OCI-LY3 (cell line): ENCODE results near the gene ZNF184.

Experiments
- CTCF ChIP-seq: fragments of 200-600, 300-600 bp; sonication (generic); IDR thresholded peaks from 2 replicates; pipeline ENCODE4 v1.5.1; 2014; ENCODE audit warnings: antibody characterized with exemption, low read length, low read depth
- EZH2phosphoT487 ChIP-seq: fragments of 200-600 bp; shearing (Covaris generic); IDR thresholded peaks from 2 replicates; pipeline ENCODE4 v1.6.1; 2018; ENCODE audit warnings: antibody characterized with exemption, mixed run types, low read depth

- TF ChIP-seq CTCF: no peak
- no peak for TF ChIP-seq EZH2phosphoT487
Observed at GRCh38 chr6:27468334-27468733, 4.6 kb downstream of the ZNF184 start.
